Ascending aorta (tissue), 2 donors: ENCODE results near the gene CDK19. TPM values are rescaled to one million over a fixed set of nuclear protein-coding genes. Genes with fewer than 3 reads are reported as not detected.

Experiments
- DNase-seq, 2 donors: peaks; one replicate each; pipeline ENCODE4 v3.0.0-alpha.2; 2019; ENCODE audit warnings: low spot score in 2 of 2
- H3K27ac ChIP-seq, 2 donors: fragments of 200-600 bp; sonication (generic); one replicate each; pipeline ENCODE4 v1.5.1; 2016 to 2017; ENCODE audit warnings: mild to moderate bottlenecking in 1 of 2
- H3K27me3 ChIP-seq: fragments of 200-600 bp; sonication (generic); one replicate; pipeline ENCODE4 v1.5.1; 2017
- H3K36me3 ChIP-seq, 2 donors: fragments of 200-600 bp; sonication (generic); one replicate each; pipeline ENCODE4 v1.5.1; 2016
- H3K4me1 ChIP-seq, 2 donors: fragments of 200-600 bp; sonication (generic); one replicate each; pipeline ENCODE4 v1.5.1; 2016 to 2017; ENCODE audit warnings: mild to moderate bottlenecking in 1 of 2
- H3K4me3 ChIP-seq, 2 donors: fragments of 200-600 bp; sonication (generic); one replicate each; pipeline ENCODE4 v1.5.1; 2016 to 2017; ENCODE audit warnings: mild to moderate bottlenecking in 1 of 2
- H3K9me3 ChIP-seq, 2 donors: fragments of 200-600 bp; sonication (generic); one replicate each; pipeline ENCODE4 v1.5.1; 2016
- CTCF ChIP-seq, 3 experiments: fragments of 200-600 bp in 2 of 3; fragments of 450-650 bp in 1 of 3; sonication (generic) in 2 of 3; IDR thresholded peaks; one replicate each; pipeline ENCODE4 v1.5.1; 2016 to 2019; ENCODE audit warnings: antibody characterized with exemption in 3 of 3, mild to moderate bottlenecking in 1 of 3, moderate library complexity in 1 of 3
- intact Hi-C: fragments of 100-400 bp; cut with DNase I; formaldehyde crosslinking; loops from one replicate; pipeline ENCODE4 v1.15.1; 2023
- total RNA-seq: library from RNA; depleted of rRNA; stranded (reverse); fragments of >200 nt; gene quantifications from one replicate; pipeline ENCODE4 v1.1.0, GENCODE V29; 2016

The CDK19 gene
- total RNA-seq, 1 donor from 2014 or later = 5.2 TPM

GRCh38 chr6:110563711-110564110 is 251.6 kb downstream of the CDK19 start:
- H3K27ac ChIP-seq = no peak overlapping the region
- intact Hi-C loops = no loop called here
- no peaks in the 10 kb centered on the region for H3K36me3 ChIP-seq
- H3K9me3 ChIP-seq = no peaks in the 10 kb centered on the region
- H3K4me1 ChIP-seq = no peaks in the 10 kb centered on the region
- H3K27me3 ChIP-seq = no peaks in the 10 kb centered on the region
- H3K4me3 ChIP-seq = no peak overlapping the region
- TF ChIP-seq CTCF (IDR thresholded peaks at IDR 0.05) = no peak
- no peak for DNase-seq

GRCh38 chr6:110562316-110562915 is 252.9 kb downstream of the CDK19 start:
- no peaks in the 10 kb centered on the region for H3K27me3 ChIP-seq
- H3K4me1 ChIP-seq = no peaks in the 10 kb centered on the region
- intact Hi-C loops = no loop called here
- no peak overlapping the region for H3K27ac ChIP-seq
- no peaks in the 10 kb centered on the region for H3K9me3 ChIP-seq
- no peak overlapping the region for H3K4me3 ChIP-seq
- DNase-seq = no peak
- TF ChIP-seq CTCF (IDR thresholded peaks at IDR 0.05) = no peak
- H3K36me3 ChIP-seq = no peaks in the 10 kb centered on the region

- TF ChIP-seq CTCF (IDR thresholded peaks at IDR 0.05) = no peak
- no peaks in the 10 kb centered on the region for H3K27me3 ChIP-seq
- H3K4me1 ChIP-seq = no peaks in the 10 kb centered on the region
- no peaks in the 10 kb centered on the region for H3K9me3 ChIP-seq
- no peak overlapping the region for H3K27ac ChIP-seq
- no peak for DNase-seq
- no peak overlapping the region for H3K4me3 ChIP-seq
- intact Hi-C loops = no loop called here
- H3K36me3 ChIP-seq = no peaks in the 10 kb centered on the region
Observed at GRCh38 chr6:110561696-110562095, 253.6 kb downstream of the CDK19 start.

GRCh38 chr6:110561008-110561396 is 254.3 kb downstream of the CDK19 start:
- no peak overlapping the region for H3K27ac ChIP-seq
- H3K4me3 ChIP-seq = no peak overlapping the region
- intact Hi-C loops = no loop called here
- TF ChIP-seq CTCF (IDR thresholded peaks at IDR 0.05) = no peak
- H3K36me3 ChIP-seq = no peaks in the 10 kb centered on the region
- no peaks in the 10 kb centered on the region for H3K4me1 ChIP-seq
- H3K9me3 ChIP-seq = no peaks in the 10 kb centered on the region
- no peak for DNase-seq
- H3K27me3 ChIP-seq = no peaks in the 10 kb centered on the region

- H3K27ac ChIP-seq = no peak overlapping the region
- H3K4me1 ChIP-seq = no peaks in the 10 kb centered on the region
- no peaks in the 10 kb centered on the region for H3K36me3 ChIP-seq
- no peaks in the 10 kb centered on the region for H3K27me3 ChIP-seq
- no peak for TF ChIP-seq CTCF (IDR thresholded peaks at IDR 0.05)
- H3K4me3 ChIP-seq = no peak overlapping the region
- H3K9me3 ChIP-seq = no peaks in the 10 kb centered on the region
- intact Hi-C loops = no loop called here
- DNase-seq = no peak
Observed at GRCh38 chr6:110560239-110561007, 254.8 kb downstream of the CDK19 start.

Other genes starting within 250 kb of the CDK19 start
- 19.1 TPM for gene AMD1, start 59.3 kb upstream of the CDK19 start, total RNA-seq
- 31.9 TPM for gene GTF3C6, start 143.2 kb upstream of the CDK19 start, total RNA-seq
- gene RPF2, start 166.6 kb upstream of the CDK19 start, total RNA-seq = 2.9 TPM